Epithelial cell of proximal tubule (primary cell): Measurements from ENCODE around the gene MYRIP. TPM values are rescaled to one million over a fixed set of nuclear protein-coding genes. Genes with fewer than 3 reads are reported as not detected.
A peak's percentile ranks its signal among the peaks of the same experiment; 100 is the strongest.

Experiments used
- DNase-seq: peaks from one replicate; pipeline ENCODE4 v3.0.0-alpha.2; 2011; ENCODE audit warnings: low read depth
- H3K4me3 ChIP-seq: 2 replicates; pipeline ENCODE4 v1.5.1; 2011; ENCODE audit warnings: low read depth, mild to moderate bottlenecking, low read length
- total RNA-seq: library from RNA; depleted of rRNA; stranded (reverse); fragments of >200 nt; gene quantifications from 2 replicates; pipeline ENCODE4 v1.2.3, GENCODE V29; 2015
- TF ChIP-seq, protein P1 (sequence below): conservative IDR thresholded peaks from 2 replicates; pipeline ENCODE4 v1.5.1; 2012; ENCODE audit warnings: low read depth, mild to moderate bottlenecking, low read length

MYRIP gene
- total RNA-seq, 1 donor from 2014 or later, result 0.12 TPM

GRCh38 chr3:40035177-40035576 lies 225.8 kb downstream of the MYRIP start:
- no peak for DNase-seq
- TF ChIP-seq, protein P1, sequence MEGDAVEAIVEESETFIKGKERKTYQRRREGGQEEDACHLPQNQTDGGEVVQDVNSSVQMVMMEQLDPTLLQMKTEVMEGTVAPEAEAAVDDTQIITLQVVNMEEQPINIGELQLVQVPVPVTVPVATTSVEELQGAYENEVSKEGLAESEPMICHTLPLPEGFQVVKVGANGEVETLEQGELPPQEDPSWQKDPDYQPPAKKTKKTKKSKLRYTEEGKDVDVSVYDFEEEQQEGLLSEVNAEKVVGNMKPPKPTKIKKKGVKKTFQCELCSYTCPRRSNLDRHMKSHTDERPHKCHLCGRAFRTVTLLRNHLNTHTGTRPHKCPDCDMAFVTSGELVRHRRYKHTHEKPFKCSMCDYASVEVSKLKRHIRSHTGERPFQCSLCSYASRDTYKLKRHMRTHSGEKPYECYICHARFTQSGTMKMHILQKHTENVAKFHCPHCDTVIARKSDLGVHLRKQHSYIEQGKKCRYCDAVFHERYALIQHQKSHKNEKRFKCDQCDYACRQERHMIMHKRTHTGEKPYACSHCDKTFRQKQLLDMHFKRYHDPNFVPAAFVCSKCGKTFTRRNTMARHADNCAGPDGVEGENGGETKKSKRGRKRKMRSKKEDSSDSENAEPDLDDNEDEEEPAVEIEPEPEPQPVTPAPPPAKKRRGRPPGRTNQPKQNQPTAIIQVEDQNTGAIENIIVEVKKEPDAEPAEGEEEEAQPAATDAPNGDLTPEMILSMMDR, result no peak
- no peak overlapping the region for H3K4me3 ChIP-seq

- no peak for DNase-seq
- TF ChIP-seq, protein P1, result no peak
- H3K4me3 ChIP-seq, result no peak overlapping the region
Measured at GRCh38 chr3:40037582-40037981, 228.2 kb downstream of the MYRIP start.

- DNase-seq, result no peak
- TF ChIP-seq, protein P1, result no peak
- no peak overlapping the region for H3K4me3 ChIP-seq
Measured at GRCh38 chr3:40042752-40043443, 233.5 kb downstream of the MYRIP start.

- H3K4me3 ChIP-seq, result no peak overlapping the region
- TF ChIP-seq, protein P1, result no peak
- peak; percentile 51 for DNase-seq
Measured at GRCh38 chr3:40043444-40043755, 234.0 kb downstream of the MYRIP start.

- TF ChIP-seq, protein P1, result no peak
- no peak for DNase-seq
- no peak overlapping the region for H3K4me3 ChIP-seq
Measured at GRCh38 chr3:40044487-40044886, 235.1 kb downstream of the MYRIP start.

GRCh38 chr3:40045051-40045450 lies 235.6 kb downstream of the MYRIP start:
- TF ChIP-seq, protein P1, result no peak
- H3K4me3 ChIP-seq, result no peak overlapping the region
- DNase-seq, result no peak

GRCh38 chr3:40046149-40046548 lies 236.7 kb downstream of the MYRIP start:
- TF ChIP-seq, protein P1, result no peak
- H3K4me3 ChIP-seq, result no peak overlapping the region
- no peak for DNase-seq
